NCI-H2196 (cell line): ENCODE measurements around the gene TRIM41.
"Not testable (repeated sequence)": the region's sequence is repeated elsewhere in the genome, so short reads cannot be mapped to it uniquely, and the experiment has no call there.

ENCODE experiments used
- DNase-seq: peaks from one replicate; lab custom pipeline; 2025; ENCODE audit not compliant: unreplicated experiment; lab: John Stamatoyannopoulos, UW

TRIM41 gene

DNA sequence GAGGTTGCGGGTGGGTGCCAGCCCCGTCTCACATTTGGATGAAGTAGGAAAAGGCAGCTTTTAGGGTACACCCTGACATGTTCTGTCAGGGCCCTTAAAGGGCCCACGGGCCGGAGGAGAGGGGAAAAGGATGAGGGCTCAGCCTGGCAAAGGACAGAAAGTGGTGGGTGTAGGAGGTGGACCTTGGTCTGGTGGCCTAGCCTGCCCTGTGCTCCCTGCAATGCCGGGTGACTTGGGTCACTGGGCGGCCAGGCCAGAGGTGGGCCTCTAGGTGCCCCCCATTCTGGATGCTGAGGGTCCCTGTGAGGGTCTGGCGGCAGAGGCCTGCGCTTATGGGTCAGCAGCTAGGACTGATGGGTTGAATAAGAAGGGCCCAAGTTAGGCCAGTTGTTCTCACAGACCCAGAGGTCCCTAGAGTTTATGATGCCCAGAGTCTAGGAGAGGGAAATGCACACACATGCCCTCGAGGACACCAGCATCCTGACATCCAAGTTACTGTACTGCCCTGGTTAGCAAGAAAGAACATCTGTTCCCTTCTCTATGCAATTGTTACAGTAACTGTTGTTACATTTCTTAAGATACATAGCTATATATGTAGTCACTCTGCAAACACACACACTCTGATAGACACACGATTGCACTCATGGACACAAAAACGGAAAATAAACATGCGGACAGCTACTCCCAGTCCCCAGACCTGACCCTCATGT, 30.6 kb upstream of the TRIM41 start:
- DNase-seq: no peak

DNA sequence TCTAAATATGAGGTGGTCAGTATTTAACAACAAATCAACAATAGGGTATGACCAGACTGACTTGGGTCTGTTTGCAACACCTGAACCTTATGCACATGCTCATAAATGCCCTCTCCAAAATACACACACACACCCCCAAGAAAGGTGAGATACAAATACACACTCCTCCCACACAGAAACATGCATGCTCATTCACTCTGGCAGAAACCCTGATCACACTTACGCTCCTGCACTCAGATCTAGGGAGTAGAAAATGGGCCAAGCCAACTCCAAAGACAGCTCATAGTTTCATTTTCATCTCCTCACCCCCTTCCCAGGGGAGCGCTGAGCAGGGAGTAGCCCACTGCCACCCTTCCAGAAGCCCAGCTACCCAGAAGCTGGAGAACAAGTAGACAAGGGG, 29.4 kb upstream of the TRIM41 start:
- no peak for DNase-seq

DNA sequence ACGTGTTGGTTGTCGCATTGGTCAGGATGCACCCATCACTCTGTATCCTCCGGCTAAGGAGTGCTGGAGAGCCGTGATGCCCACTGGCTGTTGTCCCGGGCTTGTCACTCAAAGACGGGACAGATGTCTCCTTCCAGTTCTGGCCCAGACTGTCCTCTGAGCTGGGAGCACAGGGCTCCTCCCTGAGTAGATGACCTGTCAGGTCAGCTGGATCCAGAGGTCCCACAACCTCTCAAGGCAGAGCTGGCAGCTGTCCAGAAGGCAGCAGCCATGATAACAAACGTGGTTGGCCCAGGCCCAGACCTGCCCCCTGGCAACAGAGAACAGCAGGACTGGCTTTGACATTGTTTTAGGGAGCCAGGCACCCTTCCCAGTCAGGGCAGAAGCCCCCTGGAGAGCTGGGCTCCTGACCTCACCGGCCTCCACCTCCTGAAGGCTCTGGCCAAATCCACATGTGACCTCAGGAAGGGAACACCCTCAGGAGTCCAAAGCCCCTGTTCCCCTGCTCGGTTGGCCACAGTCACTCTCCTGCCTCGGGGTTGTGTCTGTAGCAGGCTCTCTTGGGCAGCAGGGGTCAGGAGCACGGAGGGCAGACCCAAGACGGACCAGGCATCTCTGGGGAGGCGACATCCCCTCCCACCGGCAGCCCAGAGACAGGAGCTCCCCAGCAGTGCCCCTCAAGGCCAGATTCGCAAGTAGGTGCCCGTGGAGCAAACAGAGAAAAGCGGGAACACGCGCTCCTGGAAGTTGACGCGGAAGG, 28.4 kb upstream of the TRIM41 start:
- no peak for DNase-seq

DNA sequence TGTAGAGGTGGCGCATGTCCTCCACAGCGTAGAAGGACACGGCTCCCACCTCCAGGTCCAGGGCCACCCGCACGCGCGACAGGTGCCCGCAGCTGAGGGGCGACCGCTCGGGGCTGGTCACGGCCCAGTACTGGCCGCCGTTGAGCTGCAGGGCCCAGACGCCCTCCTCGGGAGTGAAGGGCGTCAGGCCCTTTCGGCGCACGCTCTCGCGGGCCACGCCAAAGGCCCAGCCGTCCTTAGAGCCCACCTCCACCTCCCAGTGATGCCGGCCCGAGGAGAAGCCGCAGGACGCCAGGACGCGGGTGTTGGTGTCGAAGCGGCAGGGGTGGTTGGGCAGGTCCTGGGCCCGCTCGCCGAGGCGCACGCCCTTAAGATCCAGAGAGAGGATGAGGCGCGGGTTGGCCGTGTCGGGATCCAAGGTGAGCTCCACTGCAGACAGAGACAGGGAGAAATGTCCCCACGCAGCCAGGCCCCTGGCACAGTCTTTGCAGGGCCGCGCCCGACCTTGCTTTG, 27.8 kb upstream of the TRIM41 start:
- no peak for DNase-seq

DNA sequence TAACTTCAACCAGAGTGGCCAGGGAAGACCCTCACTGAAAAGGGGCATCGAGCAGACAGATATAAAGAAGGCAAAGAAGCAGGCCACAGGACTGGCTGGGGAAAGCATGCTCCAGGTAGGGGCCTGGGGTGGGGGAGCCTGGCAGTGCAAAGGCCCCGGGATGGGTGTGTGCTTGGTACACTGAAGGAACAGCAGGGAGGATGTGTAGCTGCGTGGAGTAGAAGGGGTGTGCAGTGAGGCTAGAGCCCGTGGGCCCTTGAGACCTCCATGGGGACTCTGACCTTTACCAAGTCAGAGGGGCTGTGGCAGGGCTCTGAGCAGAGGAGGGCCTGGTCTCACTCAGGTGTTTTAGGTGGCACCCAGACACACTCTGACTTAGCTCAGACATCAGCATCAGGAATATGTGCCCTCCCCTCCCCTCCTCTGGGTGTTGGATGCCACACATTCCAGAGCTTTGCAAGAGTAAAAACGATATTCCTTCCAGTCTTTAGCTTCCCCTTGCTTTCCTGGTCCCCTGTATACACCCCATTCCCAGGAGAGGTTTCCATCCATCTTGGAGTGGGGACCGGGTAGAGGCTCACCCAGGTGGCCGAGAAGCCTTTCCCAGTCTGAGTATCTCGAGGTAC, 25.6 kb upstream of the TRIM41 start:
- no peak for DNase-seq

DNA sequence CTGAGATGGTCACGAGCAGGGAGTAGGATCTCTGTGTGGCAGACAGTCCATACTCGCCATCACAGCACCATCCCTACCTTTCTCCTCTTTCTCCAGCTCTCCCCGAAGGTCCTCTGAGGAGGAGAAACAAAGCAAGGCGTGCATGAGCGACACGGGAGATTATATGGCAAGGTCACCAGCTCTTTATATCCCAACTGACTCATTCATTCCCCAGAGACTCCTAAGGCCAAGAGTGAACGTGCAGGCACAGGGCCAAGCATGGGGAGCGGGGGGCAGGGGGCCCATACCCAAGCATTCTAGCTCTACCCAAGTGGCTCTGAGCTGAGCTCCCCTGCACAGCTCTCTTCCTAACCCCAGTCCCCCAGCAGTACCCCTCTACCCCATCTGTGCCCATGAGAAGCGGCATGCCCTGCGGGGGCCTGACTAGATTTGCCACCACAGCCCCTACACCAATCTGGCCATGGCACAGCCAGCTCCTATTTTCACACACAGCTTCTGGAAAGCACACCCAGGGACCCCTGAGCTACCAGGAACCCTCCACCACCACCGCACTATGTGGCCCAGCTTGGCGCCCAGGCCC, 24.9 kb upstream of the TRIM41 start:
- no peak for DNase-seq

DNA sequence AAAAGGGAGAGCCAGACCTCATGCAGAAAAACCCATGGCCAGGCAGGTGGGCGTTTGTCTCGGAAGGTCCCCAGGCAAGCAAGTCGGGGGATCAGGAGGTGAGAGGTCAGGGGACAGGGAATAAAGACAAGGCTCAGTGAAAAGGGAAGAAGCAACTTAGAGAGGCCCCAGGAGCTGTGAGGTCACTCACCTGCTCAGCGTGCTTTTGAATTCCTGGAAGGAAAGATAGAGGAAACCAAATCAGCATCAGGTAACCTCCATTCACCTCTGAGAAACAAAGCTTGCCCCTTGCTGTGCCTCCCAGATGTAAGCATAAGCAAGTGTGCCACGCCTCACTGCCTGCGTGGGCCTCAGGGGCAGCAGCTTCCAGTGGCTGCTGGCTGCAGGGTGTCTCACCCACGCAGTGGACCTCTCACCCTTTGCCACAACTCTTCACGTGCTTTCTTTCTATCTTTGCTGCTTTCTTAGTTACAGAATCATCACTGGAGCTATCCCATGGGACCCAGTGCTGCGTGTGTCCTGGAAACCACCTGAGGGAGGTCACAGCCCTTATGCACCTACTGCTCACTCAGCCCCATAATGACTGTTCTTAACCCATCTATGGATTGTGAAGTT, 24.1 kb upstream of the TRIM41 start:
- DNase-seq: no peak

DNA sequence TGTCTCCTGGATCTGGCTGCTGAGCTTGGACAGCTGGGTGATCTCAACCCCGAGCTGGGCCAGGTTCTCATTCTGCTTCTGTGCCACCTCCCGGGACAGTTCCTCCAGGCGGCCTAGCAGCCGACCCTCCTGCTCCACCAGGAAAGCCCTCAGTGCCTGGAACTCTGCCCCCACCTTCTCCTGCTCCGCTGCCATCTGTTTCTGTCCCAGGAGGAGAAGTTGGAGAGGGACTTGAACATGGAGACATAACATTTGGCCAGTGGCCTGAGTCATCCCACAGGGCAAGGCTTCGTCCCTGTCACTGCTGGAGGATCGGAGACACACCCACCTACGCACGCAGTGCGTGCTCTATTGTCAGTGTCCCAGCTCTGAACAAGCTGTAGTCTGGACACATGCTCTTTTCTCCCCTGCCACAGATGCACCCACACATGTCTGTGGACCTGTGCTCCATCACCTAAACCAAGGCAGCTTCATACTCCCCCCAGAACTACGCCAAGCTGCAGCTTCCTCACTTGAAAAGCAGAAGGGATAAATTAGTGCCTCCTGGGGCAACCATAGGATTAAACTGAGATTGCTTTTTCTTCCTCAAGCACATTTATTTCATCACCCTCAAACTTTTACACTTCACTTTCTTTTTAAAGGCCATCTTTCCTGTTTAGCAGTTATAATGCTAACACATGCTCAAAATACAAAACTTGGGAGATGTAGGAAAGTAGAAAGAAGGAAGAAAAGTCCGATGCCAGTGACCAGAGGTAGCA, 23.0 kb upstream of the TRIM41 start:
- no peak for DNase-seq

DNA sequence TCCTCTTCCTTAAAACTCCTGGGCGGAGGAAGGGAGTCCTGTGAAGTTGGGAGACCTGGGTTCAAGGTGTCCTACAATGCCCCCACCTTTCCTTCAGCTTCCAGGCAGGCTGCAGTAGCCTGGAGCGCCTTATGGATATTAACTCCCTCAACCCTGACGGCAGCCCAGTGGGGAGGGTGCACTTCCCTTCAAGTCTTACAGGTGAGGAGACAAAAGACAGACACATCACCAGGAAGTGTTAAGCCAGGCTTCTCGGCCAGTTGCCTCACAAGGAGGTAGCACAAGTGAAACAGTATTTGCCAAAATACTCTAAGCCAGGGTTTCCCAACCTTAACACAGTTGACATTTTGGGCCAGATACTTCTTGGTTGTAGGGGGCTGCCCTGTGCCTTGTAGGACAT, 22.3 kb upstream of the TRIM41 start:
- DNase-seq: no peak

DNA sequence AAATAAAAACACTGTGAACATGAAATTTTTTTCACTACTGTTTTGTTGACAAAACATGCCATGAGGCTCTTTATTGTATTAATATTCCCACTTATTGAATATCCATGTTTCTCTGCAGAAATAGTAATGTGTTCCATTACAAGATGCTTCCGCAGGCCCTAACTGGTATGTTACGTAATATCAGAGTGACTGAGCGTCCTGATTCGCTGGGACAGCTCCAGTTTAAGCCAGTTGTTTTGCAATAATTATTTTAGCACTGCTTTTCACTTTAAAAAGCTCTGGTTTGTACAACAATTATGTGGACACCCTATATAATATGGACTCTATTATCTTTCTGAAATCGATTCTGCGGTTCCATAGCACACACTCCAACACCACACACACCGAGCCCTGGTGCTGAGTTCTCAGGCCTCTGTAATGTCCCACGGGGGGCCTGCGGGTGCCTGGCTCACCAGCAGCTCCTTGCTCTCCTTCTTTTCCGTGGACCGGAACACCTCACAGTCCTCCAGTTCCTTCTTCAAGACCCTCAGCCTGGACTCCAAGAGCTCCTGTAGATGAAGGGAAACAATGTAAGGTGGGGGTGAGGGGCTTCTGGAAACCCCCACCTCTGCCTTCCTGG, 19.9 kb upstream of the TRIM41 start:
- DNase-seq: no peak

DNA sequence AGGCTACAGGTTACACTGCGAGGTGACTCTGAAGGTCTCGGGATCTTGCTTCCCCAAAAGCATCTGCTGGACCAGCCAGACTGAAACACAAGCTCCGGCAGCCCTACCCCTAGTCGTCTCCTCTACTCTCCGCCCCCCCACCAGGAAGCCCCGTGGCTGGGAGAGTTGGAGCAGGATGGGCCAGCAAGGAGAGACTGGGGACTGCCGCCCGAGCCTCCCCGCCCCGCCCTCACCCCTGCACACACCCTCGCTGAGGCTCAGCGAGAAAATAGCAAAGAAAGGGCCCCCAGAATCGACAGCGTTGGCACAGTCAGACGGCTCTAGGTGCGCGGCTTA, 19.3 kb upstream of the TRIM41 start:
- no peak for DNase-seq

DNA sequence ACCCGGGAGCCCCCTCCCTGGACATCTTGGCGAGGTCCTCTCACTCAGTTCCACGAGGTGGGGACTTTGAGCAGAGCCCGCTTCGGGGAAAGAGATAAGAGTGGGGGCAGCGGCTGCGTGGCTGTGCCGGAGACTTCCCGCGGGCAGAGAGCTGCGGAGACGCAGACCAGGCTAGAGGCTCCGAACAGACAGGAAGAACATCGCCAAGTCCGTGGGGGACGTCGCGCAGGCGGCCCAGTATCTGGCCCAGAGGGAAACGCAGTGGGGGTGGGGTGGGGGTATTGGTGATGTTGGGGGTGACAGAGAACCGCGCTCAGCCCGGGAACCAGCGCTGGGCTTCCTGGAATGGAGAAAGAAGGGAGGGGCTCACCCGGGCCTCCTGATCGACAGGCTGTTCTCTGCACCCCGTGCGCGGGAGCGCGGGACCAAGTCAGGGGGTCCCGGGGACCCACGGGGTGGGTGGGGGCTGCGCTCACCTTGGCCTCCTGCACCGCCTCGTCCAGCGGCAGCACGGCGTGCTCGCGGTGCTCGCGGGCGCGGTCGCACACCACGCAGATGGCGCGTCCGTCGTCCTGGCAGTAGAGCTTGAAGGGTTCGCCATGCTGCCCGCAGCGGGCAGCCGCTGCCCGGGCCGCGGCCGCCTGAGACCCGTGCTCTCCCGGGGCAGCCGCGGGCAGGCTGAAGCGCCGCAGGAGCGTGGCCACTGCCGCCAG, 18.8 kb upstream of the TRIM41 start:
- DNase-seq: no peak

DNA sequence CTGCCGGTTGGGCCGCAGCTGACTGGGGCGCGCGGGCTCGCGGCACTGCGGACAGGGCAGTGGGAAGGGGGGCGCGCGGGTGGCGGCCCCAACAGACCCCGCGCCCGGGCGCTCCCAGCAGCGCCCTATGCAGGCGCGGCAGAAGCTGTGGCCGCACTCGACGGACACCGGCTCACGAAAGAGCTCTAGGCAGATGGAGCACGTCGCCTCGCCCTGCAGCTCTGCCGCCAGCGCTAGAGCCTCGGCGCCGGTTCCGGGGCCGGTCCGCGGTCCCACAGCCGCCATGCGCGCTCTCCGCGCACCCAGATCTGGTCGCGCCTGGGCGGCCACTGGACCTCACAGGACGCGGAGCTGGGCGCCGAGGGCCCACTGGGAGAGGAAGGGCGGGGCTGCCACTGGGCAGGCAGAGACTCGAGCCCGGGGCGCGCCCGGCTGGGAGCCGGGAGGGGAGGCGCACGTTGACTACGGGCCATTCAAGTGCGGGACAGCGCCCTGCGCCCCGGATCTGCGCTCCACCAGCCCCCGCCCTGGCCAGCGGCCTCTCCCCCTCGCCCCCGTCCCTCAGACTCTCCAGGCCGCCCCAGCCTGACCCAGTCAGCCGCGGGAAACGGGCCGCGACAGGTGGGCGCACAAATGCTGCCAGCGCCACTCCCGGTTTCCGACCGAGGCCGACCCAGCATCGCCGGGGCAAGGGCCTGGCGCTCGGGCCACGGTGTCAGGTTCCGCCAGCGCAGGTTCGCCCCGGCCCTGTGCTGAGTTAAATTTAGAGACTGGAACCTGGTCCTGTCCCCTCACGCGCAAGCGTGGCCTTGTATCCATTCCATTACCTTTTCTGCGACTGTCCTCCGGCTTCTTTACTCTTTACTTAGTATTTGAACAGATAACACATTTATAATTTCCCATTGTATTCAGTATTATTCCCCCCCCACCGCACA, 18.0 kb upstream of the TRIM41 start, which contains the start of gene TRIM7:
TRIM7 (minus strand) TSS at position 371 of the 935 bp plus-strand sequence; CDS start at position 285, 86 bp downstream.
- no peak for DNase-seq

DNA sequence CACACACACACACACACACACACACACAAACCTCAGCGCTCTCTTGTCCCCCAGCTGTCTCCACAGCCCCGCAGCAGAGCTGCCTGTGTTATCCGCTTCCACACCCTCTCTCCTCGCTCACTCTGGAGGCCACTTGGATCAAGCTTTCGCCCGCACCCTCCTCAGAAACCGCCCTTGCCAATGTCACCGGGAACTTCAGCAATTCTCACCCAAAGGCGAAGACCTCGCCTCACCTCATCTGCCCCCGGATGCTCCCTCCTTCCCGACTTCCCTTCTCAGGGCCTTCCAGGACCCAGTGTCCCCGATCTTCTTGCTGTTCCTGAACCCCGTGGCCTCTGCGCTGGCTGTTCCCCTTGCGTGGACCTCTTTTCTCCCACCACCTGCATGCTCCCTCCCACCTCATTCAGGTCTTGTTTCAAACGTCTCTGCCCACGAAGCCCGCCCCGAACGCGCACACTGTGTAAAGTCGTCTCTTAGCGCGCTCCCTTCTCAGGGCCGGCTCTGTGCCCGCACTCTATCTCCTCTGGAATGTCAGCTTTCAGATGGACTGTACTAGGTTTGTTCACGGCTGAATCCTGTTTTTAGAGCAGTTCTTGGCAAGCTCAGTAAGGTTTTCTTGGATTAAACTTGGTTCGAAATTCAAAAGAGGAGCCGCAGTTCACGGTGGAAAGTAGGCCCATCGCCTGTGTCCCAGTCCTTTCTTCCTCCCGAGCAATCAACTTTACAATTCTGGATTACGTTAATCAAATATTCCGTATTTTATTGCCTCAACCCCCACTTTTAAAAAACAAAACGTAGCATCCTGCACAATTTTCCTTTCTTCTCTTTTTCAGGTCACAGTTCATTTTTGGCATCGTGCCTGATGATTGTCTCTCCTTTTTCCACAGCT, 17.1 kb upstream of the TRIM41 start:
- DNase-seq: no peak

DNA sequence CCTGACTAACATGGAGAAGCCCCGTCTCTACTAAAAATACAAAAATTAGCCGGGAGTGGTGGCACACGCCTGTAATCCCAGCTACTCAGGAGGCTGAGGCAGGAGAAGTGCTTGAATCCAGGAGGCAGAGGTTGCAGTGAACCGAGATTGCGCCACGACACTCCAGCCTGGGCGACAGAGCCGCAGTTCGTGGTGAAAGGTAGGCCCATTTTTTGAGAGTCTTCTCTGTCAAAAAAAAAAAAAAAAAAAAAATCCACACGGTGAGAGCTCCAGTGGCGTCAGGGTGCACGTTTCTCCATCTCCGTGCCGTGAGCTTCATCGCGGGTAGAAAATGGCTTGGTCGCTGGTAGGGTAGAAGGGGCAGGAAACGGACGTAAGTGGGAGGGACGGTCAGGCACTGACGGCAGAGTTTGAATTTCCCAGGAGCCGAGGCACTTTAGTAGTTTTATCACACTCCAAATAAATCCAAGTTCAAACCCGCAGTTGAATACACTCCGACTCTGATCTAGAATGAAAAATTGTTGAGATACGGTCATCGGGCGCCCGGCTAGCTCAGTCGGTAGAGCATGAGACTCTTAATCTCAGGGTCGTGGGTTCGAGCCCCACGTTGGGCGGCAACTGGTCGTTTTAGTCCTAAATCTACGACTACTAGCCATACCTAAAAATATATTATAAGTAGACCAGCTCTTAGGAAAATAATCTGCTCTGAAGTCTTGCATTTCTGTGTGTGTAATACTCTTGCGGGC, 15.7 kb upstream of the TRIM41 start:
- DNase-seq: no peak

DNA sequence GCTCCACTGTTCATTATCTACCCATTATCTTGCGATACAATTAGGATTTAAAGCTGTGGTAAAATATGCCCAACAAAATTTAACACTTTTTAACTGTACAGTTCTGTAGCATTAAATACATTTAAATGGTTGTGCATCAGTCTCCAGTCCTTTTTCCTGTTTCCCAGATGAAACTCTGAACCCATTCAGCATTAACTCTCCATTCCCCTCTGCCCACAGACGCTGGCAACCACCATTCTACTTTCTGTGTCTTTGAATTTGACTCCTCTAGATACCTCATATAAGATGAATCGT, 15.2 kb upstream of the TRIM41 start:
- DNase-seq: no peak

DNA sequence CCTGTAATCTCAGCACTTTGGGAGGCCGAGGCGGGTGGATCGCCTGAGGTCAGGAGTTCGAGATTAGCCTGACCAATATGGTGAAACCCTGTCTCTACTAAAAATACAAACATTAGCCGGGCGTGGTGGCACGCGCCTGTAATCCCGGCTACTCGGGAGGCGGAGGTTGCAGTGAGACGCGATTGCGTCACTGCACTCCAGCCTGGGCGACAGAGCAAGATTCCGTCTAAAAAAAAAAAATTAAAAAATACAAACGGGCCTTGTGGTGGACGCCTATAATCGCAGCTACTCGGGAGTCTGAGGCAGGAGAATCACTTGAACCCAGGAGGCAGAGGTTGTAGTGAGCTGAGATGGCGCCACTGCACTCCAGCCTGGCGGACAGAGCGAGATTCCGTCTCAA, 14.1 kb upstream of the TRIM41 start:
- not testable (repeated sequence) for DNase-seq
